T-cell (primary cell): ENCODE results near the gene LSG1. TPM values are rescaled to one million over a fixed set of nuclear protein-coding genes. Genes with fewer than 3 reads are reported as not detected.
A peak's percentile ranks its signal among the peaks of the same experiment; 100 is the strongest.

Experiments used
- ATAC-seq, 4 experiments: fragments of 200-7000 bp in 3 of 4; fragments of 150-1000 bp in 1 of 4; cut with Tn5 transposase; replicated peaks in 1 of 4; 1 replicate in 3 of 4; 2 replicates in 1 of 4; pipeline ENCODE4 v1.10.0; 2021; ENCODE audit warnings: moderate library complexity in 3 of 4, mild to moderate bottlenecking in 2 of 4, moderate number of reproducible peaks in 1 of 4
- CTCF ChIA-PET, 2 donors: fragments of 300-600 bp; sonication (Branson Sonifier 250); formaldehyde crosslinking; loops; one replicate each; lab custom pipeline; 2022; ENCODE audit warnings: antibody characterized with exemption in 2 of 2; lab: Charles Lee
- POLR2A ChIA-PET, 2 donors: fragments of 300-600 bp; sonication (Branson Sonifier 250); formaldehyde crosslinking; loops; one replicate each; lab custom pipeline; 2022; ENCODE audit warnings: antibody characterized with exemption in 2 of 2; lab: Charles Lee
- DNase-seq, 35 experiments: peaks; one replicate each; pipeline versions ENCODE4 v3.0.0 to v3.0.0-alpha.2; 2013 to 2023
- H3K27ac ChIP-seq: one replicate; pipeline ENCODE4 v1.5.1; 2013; ENCODE audit warnings: low read length
- H3K27me3 ChIP-seq, 2 experiments: replicated peaks in 1 of 2; 1 replicate in 1 of 2; 2 replicates in 1 of 2; pipeline versions ENCODE4 v1.6.1 to v1.7.0; 2013; ENCODE audit warnings: low read length in 1 of 2, mixed read lengths in 1 of 2; ENCODE audit not compliant: control insufficient read depth in 2 of 2, insufficient read depth in 2 of 2; ENCODE audit errors: extremely low read depth in 1 of 2
- H3K36me3 ChIP-seq, 2 donors: 1 replicate in 1 of 2; 2 replicates in 1 of 2; pipeline versions ENCODE4 v1.6.1 to v1.7.0; 2013; ENCODE audit warnings: low read length in 1 of 2; ENCODE audit not compliant: control insufficient read depth in 2 of 2, insufficient read depth in 1 of 2; ENCODE audit errors: extremely low read depth in 1 of 2
- H3K4me1 ChIP-seq, 2 experiments: 1 replicate in 1 of 2; 2 replicates in 1 of 2; pipeline versions ENCODE4 v1.6.1 to v1.7.0; 2013; ENCODE audit warnings: low read length in 2 of 2, mixed read lengths in 1 of 2; ENCODE audit not compliant: insufficient read depth in 2 of 2, control insufficient read depth in 1 of 2; ENCODE audit errors: extremely low read depth in 1 of 2
- H3K4me3 ChIP-seq, 2 donors: 1 replicate in 1 of 2; 2 replicates in 1 of 2; pipeline versions ENCODE4 v1.5.1 to v1.7.0; 2013; ENCODE audit warnings: mild to moderate bottlenecking in 2 of 2, low read length in 1 of 2, moderate library complexity in 1 of 2; ENCODE audit not compliant: control insufficient read depth in 1 of 2; ENCODE audit errors: extremely low read depth in 1 of 2
- H3K9me3 ChIP-seq: 2 replicates; pipeline ENCODE4 v1.7.0; 2013
- H3K27ac Mint-ChIP-seq, 2 donors: one replicate each; pipeline ENCODE4 v1.8.0; 2020 to 2021; ENCODE audit warnings: mild to moderate bottlenecking in 2 of 2, mixed read lengths in 2 of 2
- H3K27me3 Mint-ChIP-seq, 2 donors: one replicate each; pipeline ENCODE4 v1.8.0; 2021 to 2022; ENCODE audit warnings: mixed read lengths in 2 of 2
- H3K36me3 Mint-ChIP-seq: one replicate; pipeline ENCODE4 v1.8.0; 2021; ENCODE audit warnings: mixed read lengths
- H3K4me1 Mint-ChIP-seq, 3 donors: one replicate each; pipeline ENCODE4 v1.8.0; 2020 to 2022; ENCODE audit warnings: mixed read lengths in 3 of 3, mild to moderate bottlenecking in 1 of 3
- H3K4me3 Mint-ChIP-seq, 3 donors: one replicate each; pipeline ENCODE4 v1.8.0; 2020 to 2022; ENCODE audit warnings: mild to moderate bottlenecking in 3 of 3, mixed read lengths in 3 of 3, moderate library complexity in 3 of 3
- H3K9me3 Mint-ChIP-seq, 3 donors: one replicate each; pipeline ENCODE4 v1.8.0; 2020 to 2022; ENCODE audit warnings: mixed read lengths in 3 of 3
- WGBS: methylation state at CpG from one replicate; pipeline ENCODE4 v1.1.5; 2013; ENCODE audit warnings: missing lambda C conversion rate; ENCODE audit not compliant: insufficient coverage; 5-methylcytosine and 5-hydroxymethylcytosine counted together
- total RNA-seq, 35 experiments: library from RNA in 6 of 35; stranded (reverse) in 6 of 35; fragments of 120-200 nt in 1 of 35; gene quantifications; one replicate each; pipeline versions ENCODE4 v1.2.1 to v1.2.4 and lab custom pipeline; 2013 to 2026

The LSG1 gene
- total RNA-seq, 5 donors from 2014 or later (not counting 1 experiment from before 2014, with no cell fraction given), result 40.0 to 83.5 (median 49.5) TPM

DNA sequence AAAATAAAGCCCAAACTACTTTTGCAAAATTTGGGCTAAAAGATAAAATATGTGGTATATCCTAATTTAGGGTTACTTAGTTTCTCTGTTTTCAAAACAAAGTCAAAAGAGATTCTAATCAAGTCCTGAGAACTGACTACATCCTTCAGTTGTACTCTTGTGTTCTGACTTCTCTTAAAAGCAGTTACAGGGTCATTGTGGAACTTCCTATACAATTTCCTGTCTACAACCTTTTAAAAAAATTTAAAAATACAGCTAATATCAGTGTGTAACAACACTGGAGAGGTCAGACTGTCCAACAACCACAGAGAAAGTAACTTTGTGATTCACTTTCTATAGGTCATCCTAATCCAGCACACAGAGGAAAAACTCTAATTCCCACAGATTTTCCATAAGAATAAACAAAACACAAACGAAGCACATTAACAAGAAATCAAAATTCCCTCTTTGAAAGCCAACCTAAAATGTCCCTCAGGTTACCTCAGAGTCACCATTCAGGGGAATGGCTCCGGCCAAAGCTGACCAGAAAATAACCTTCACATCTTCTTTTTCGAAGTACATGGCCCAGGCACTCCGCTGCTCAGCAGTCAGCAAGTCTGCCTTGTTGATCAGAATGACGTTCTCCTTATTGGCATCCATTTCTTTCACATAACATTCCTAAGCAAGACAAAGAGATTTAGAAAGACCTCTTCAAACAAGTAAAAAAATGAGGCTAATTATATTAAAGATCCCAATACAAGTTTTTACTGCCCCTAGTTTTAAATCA is 13.3 kb downstream of the LSG1 start:
- 71% methylated on average over 2 of the region's 5 CpGs for WGBS
- Histone ChIP-seq H3K27ac (no peak overlapping the region), H3K4me3 (no peak overlapping the region), H3K9me3 (no peaks in the 10 kb centered on the region), H3K27me3 (no peaks in the 10 kb centered on the region), H3K4me1 (peaks cover 3 to 4% of the 10 kb centered on the region in 2 experiments), H3K36me3 (peaks cover 3 to 67% of the 10 kb centered on the region in 2 donors)
- ChIA-PET CTCF (interaction anchor here (0.6 to 1.2 kb wide), 2 partner anchors 12 to 34 kb away, joined by 3 to 4 read pairs; no protein-coding TSS in a partner anchor), POLR2A (no interaction called here)
- no peaks in the 10 kb centered on the region for H3K9me3 Mint-ChIP-seq
- peaks cover 27 to 33% (median 29%) of the 10 kb centered on the region in 3 donors for H3K4me1 Mint-ChIP-seq
- no peak overlapping the region for H3K4me3 Mint-ChIP-seq
- H3K36me3 Mint-ChIP-seq, result peaks cover 51% of the 10 kb centered on the region
- H3K27me3 Mint-ChIP-seq, result no peaks in the 10 kb centered on the region
- no peak for DNase-seq
- no peak for ATAC-seq
- no peak overlapping the region for H3K27ac Mint-ChIP-seq

DNA sequence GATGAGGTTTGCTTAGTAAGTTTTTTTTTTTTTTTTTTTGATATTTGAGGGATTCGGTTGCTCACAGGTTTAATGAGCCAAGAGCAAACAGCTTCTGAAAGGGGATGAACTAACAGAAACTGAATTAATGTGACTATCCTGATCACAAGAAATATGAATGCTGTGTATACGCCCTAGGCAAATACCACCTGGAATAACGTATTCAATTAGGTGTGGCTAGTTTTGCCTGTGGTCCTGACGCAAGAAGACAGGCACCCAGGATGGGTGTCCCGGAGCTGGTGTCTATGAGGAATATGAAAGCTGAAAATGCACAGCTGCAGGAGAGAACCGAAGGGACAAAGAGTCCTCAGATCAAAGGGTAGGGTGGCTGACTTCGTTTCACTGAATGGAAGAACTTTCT is 14.6 kb downstream of the LSG1 start:
- Mint-ChIP-seq H3K36me3 (peaks cover 61% of the 10 kb centered on the region), H3K4me3 (no peak overlapping the region), H3K9me3 (no peaks in the 10 kb centered on the region), H3K4me1 (peaks cover 21 to 31% (median 26%) of the 10 kb centered on the region in 3 donors), H3K27me3 (no peaks in the 10 kb centered on the region), H3K27ac (no peak overlapping the region)
- no peak for ATAC-seq
- DNase-seq, result no peak
- H3K27ac ChIP-seq, result no peak overlapping the region
- peaks cover 3 to 71% of the 10 kb centered on the region in 2 donors for H3K36me3 ChIP-seq
- no peaks in the 10 kb centered on the region for H3K27me3 ChIP-seq
- CTCF ChIA-PET, result interaction anchor here in 1 of 2 donors (0.6 kb wide), 1 partner anchor 1996 kb away, joined by 3 read pairs; no protein-coding TSS in a partner anchor
- no peaks in the 10 kb centered on the region for H3K9me3 ChIP-seq
- WGBS, result 76% methylated on average over 5 of the region's 7 CpGs
- peaks cover 3 to 4% of the 10 kb centered on the region in 2 experiments for H3K4me1 ChIP-seq
- H3K4me3 ChIP-seq, result no peak overlapping the region
- POLR2A ChIA-PET, result interaction anchor here in 1 of 2 donors (0.6 kb wide), 1 partner anchor 11 kb away, joined by 6 read pairs; no protein-coding TSS in a partner anchor

GRCh38 chr3:194654443-194654842 is 17.5 kb downstream of the LSG1 start:
- Mint-ChIP-seq H3K9me3 (no peaks in the 10 kb centered on the region), H3K27ac (peak overlapping the region in 1 of 2 donors; percentile 53), H3K4me3 (no peak overlapping the region), H3K4me1 (peaks cover 6 to 15% (median 14%) of the 10 kb centered on the region in 3 donors), H3K36me3 (peaks cover 71% of the 10 kb centered on the region), H3K27me3 (no peaks in the 10 kb centered on the region)
- Histone ChIP-seq H3K4me1 (no peaks in the 10 kb centered on the region), H3K27me3 (no peaks in the 10 kb centered on the region), H3K36me3 (peaks cover 5 to 77% of the 10 kb centered on the region in 2 donors), H3K27ac (no peak overlapping the region), H3K9me3 (no peaks in the 10 kb centered on the region), H3K4me3 (no peak overlapping the region)
- DNase-seq (no peak), ATAC-seq (no peak)
- ChIA-PET CTCF (no interaction called here), POLR2A (no interaction called here)
- 37% methylated on average over 3 of the region's 5 CpGs for WGBS

- H3K36me3 ChIP-seq, result peaks cover 13 to 84% of the 10 kb centered on the region in 2 donors
- ChIA-PET POLR2A (no interaction called here), CTCF (interaction anchor here in 1 of 2 donors (0.7 kb wide), 1 partner anchor 457 kb away, joined by 6 read pairs; no protein-coding TSS in a partner anchor)
- Mint-ChIP-seq H3K27me3 (no peaks in the 10 kb centered on the region), H3K27ac (no peak overlapping the region), H3K36me3 (peaks cover 71% of the 10 kb centered on the region), H3K4me1 (no peaks in the 10 kb centered on the region), H3K4me3 (no peak overlapping the region), H3K9me3 (no peaks in the 10 kb centered on the region)
- H3K4me3 ChIP-seq, result no peak overlapping the region
- WGBS, result no CpG with 5 or more reads among the region's 3 CpGs
- no peak for DNase-seq
- no peaks in the 10 kb centered on the region for H3K27me3 ChIP-seq
- H3K27ac ChIP-seq, result no peak overlapping the region
- no peaks in the 10 kb centered on the region for H3K9me3 ChIP-seq
- ATAC-seq, result no peak
- no peaks in the 10 kb centered on the region for H3K4me1 ChIP-seq
Measured at GRCh38 chr3:194647747-194648146, 24.2 kb downstream of the LSG1 start.

- H3K4me1 Mint-ChIP-seq, result peaks cover 0 to 11% (median 9%) of the 10 kb centered on the region in 3 donors
- no CpG with 5 or more reads among the region's 2 CpGs for WGBS
- H3K4me3 Mint-ChIP-seq, result no peak overlapping the region
- no peaks in the 10 kb centered on the region for H3K9me3 Mint-ChIP-seq
- ATAC-seq (no peak), DNase-seq (no peak)
- Histone ChIP-seq H3K9me3 (no peaks in the 10 kb centered on the region), H3K4me3 (no peak overlapping the region), H3K36me3 (peaks cover 8 to 66% of the 10 kb centered on the region in 2 donors), H3K4me1 (peaks cover 0 to 4% of the 10 kb centered on the region in 2 experiments), H3K27ac (no peak overlapping the region), H3K27me3 (no peaks in the 10 kb centered on the region)
- ChIA-PET CTCF (interaction anchor here in 1 of 2 donors (1.0 kb wide), 1 partner anchor 40 kb away, joined by 3 read pairs; no protein-coding TSS in a partner anchor), POLR2A (no interaction called here)
- H3K27ac Mint-ChIP-seq, result no peak overlapping the region
- H3K36me3 Mint-ChIP-seq, result peaks cover 57% of the 10 kb centered on the region
- no peaks in the 10 kb centered on the region for H3K27me3 Mint-ChIP-seq
Measured at GRCh38 chr3:194642769-194643168, 29.2 kb downstream of the LSG1 start.

GRCh38 chr3:194640829-194641228 is 31.2 kb downstream of the LSG1 start:
- Mint-ChIP-seq H3K9me3 (no peaks in the 10 kb centered on the region), H3K4me1 (peaks cover 0 to 11% (median 9%) of the 10 kb centered on the region in 3 donors), H3K36me3 (peaks cover 48% of the 10 kb centered on the region), H3K4me3 (no peak overlapping the region), H3K27me3 (no peaks in the 10 kb centered on the region), H3K27ac (peak overlapping the region in 1 of 2 donors; percentile 49)
- CTCF ChIA-PET, result no interaction called here
- Histone ChIP-seq H3K4me1 (peaks cover 0 to 4% of the 10 kb centered on the region in 2 experiments), H3K9me3 (no peaks in the 10 kb centered on the region), H3K27ac (no peak overlapping the region), H3K27me3 (no peaks in the 10 kb centered on the region), H3K4me3 (no peak overlapping the region), H3K36me3 (peaks cover 5 to 50% of the 10 kb centered on the region in 2 donors)
- ATAC-seq (peak; percentile 45 to 85 (median 72)), DNase-seq (peak; percentile 7 to 63 (median 36))
- 100% methylated on average over 1 of the region's 7 CpGs for WGBS
- POLR2A ChIA-PET, result interaction anchor here in 1 of 2 donors (0.7 kb wide), 1 partner anchor 30 kb away, joined by 5 read pairs; no protein-coding TSS in a partner anchor
